VCaP (cell line): ENCODE measurements around the gene PPP6R1.

Source experiments
- H3K27ac ChIP-seq: fragments of 450-650 bp; 2 replicates; pipeline ENCODE4 v1.5.1; 2017
- TF ChIP-seq, protein P1 (sequence below): fragments of 450-650 bp; conservative IDR thresholded peaks from 2 replicates; pipeline ENCODE4 v1.5.1; 2017; ENCODE audit warnings: mild to moderate bottlenecking, moderate library complexity

Gene PPP6R1

DNA sequence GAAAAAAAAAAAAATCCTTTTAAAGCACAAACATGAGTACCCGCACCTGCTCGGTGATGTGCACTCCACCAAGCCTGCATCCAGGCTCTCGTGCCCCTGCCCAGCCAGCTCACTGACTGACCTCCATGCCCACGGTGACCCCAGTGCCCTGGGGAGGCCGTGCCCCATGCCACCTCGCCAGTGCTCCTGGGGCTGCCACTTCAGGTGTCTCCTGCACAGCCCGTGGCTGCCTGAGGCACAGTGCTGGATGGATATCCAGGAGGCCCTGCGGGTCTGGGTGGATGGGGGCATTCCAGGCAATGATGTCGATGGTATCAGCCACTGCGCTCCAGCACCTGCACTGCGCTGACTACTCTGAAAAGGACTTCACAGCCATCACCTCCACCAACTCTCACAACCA, 9.0 kb downstream of the PPP6R1 start:
- TF ChIP-seq, protein P1, sequence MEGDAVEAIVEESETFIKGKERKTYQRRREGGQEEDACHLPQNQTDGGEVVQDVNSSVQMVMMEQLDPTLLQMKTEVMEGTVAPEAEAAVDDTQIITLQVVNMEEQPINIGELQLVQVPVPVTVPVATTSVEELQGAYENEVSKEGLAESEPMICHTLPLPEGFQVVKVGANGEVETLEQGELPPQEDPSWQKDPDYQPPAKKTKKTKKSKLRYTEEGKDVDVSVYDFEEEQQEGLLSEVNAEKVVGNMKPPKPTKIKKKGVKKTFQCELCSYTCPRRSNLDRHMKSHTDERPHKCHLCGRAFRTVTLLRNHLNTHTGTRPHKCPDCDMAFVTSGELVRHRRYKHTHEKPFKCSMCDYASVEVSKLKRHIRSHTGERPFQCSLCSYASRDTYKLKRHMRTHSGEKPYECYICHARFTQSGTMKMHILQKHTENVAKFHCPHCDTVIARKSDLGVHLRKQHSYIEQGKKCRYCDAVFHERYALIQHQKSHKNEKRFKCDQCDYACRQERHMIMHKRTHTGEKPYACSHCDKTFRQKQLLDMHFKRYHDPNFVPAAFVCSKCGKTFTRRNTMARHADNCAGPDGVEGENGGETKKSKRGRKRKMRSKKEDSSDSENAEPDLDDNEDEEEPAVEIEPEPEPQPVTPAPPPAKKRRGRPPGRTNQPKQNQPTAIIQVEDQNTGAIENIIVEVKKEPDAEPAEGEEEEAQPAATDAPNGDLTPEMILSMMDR = no peak
- no peak overlapping the region for H3K27ac ChIP-seq

- no peak overlapping the region for H3K27ac ChIP-seq
These were observed 10.1 kb downstream of the PPP6R1 start for GRCh38 chr19:55248704-55249103.

DNA sequence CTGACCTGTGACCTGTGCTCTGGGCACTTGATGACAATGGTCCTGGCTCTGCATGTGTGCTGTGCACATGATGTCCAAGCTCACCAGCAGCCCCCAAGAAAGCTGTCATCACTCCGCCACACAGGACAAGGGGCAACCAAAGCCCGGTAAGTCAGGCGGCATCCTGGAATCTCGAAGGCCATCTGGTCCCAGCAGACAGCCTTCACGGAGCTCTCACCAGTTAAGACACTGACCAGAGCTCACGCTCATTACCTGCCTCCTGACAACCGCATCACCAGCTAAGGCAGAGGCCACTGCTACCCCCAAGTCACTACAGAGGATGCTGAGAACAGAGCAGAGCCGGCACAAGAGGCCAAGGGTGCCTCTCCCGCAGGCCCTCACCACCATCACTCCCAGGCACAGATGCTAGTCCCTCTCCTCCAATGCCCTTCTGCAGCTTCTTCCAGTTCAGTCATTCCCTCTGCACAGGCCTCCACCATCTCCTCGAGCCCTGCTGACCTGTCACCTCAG, 10.6 kb downstream of the PPP6R1 start:
- TF ChIP-seq, protein P1 = no peak
- H3K27ac ChIP-seq = no peak overlapping the region

More at GRCh38 chr19:55248704-55249103, 10.1 kb downstream of the PPP6R1 start:
- TF ChIP-seq, protein P1 = no peak

DNA sequence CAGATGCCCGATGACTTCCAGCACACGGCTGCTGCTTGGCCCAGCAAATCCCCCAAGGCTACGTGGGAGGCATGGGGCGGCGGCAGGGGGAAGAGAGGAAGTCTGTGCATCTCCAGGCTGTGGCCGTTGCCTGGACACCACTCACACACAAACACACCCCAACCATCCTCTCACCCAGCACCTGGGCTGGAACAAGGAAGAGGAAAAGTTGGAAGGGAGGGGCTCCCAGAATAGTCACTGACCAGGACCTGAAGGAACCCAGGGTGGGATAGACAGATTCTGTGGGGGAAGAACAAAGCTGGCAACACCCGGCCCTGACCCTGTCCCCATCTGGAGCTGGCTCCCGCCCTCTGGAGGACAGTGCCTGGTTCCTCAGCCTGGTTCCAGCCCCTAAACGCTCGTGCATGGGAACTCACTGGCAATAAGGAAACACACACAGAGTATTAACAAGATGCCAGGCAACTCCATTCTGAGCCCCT, 11.2 kb downstream of the PPP6R1 start:
- TF ChIP-seq, protein P1 = no peak
- H3K27ac ChIP-seq = no peak overlapping the region

- TF ChIP-seq, protein P1 = no peak
- no peak overlapping the region for H3K27ac ChIP-seq
These were observed 12.1 kb downstream of the PPP6R1 start for GRCh38 chr19:55246462-55247451.

DNA sequence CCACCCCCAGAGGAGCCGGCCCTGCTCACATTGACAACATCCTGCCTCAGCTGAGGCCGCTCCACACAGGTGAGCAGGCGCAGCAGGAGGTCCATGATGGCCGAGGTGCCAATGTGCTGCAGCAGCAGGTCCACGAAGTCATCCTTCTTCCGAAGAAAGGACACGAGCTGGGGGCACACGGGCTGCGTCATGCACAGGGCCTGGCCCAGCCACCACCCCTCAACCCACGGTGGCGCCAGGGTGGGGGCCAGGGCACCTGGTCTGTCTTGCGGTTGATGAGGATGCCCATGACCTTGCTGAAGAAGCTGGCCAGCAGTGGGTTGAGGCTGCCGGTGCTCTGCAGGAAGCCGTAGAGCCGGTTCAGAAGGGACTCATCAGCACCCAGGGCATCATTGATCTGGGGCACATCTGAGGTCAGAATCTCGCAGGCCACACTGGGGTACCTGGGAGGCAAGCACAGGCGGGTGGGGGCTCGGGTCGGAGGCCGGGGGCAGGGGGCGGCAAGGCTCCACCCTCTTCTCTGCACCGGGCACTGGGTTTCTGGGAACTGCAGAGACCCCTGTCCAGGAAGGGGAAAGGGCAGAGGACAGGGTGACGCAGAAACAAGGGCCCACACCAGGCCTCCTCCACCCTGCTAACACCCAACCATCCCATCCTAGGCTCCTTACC, 13.4 kb downstream of the PPP6R1 start:
- no peak overlapping the region for H3K27ac ChIP-seq
- TF ChIP-seq, protein P1 = no peak
